HepG2 (cell line): ENCODE results near the gene PEMT. TPM values are rescaled to one million over a fixed set of nuclear protein-coding genes. Genes with fewer than 3 reads are reported as not detected.

Experiments
- ATAC-seq: fragments of 200-7000 bp; cut with Tn5 transposase; 3 replicates; pipeline ENCODE4 v1.9.1; 2020; ENCODE audit warnings: mild to moderate bottlenecking, moderate library complexity
- BruUV-seq: library from RNA; stranded (reverse); fragments of 400-500 nt; replicated peaks from 2 replicates; lab custom pipeline; 2021; lab: Mats Ljungman, UMichigan
- CTCF ChIA-PET: fragments of 300-600 bp; formaldehyde crosslinking; extraction: SDS; loops from one replicate; lab custom pipeline; 2021; ENCODE audit warnings: low total read pairs, inconsistent platforms, low intra/inter-chr PET ratio; lab: Yijun Ruan, JAX
- POLR2A ChIA-PET: fragments of 350-600 bp; sonication (Branson Sonifier 250); formaldehyde crosslinking; loops from one replicate; lab custom pipeline; 2020; ENCODE audit warnings: antibody characterized with exemption, inconsistent platforms; lab: Yijun Ruan, JAX
- DNase-seq: peaks from one replicate; pipeline ENCODE4 v3.0.0-alpha.2; 2015; ENCODE audit warnings: low spot score
- FAIRE-seq: peaks from 3 replicates; lab custom pipeline; 2011; peaks lifted over from hg19 to GRCh38; lab: Jason Lieb, UNC
- H2AFZ ChIP-seq: one replicate; pipeline ENCODE4 v1.6.1; 2011; ENCODE audit warnings: low read length, inconsistent platforms
- H3K27ac ChIP-seq: fragments of 300-600 bp; 3 replicates; pipeline ENCODE4 v1.8.0; 2011; ENCODE audit warnings: mixed run types, mild to moderate bottlenecking, mixed read lengths, low read length, inconsistent platforms; ENCODE audit not compliant: insufficient read depth; ENCODE audit errors: extremely low read length
- H3K27me3 ChIP-seq, 2 experiments: fragments of 200-600 bp in 1 of 2; 2 replicates in 1 of 2; 3 replicates in 1 of 2; pipeline versions ENCODE4 v1.6.0 to v1.8.0; 2011; ENCODE audit warnings: low read length in 2 of 2, mild to moderate bottlenecking in 2 of 2, moderate library complexity in 2 of 2, inconsistent platforms in 1 of 2; ENCODE audit not compliant: insufficient read depth in 2 of 2, control insufficient read depth in 1 of 2
- H3K36me3 ChIP-seq, 2 experiments: fragments of 200-600 bp in 1 of 2; replicated peaks in 1 of 2; 2 replicates in 1 of 2; 3 replicates in 1 of 2; pipeline versions ENCODE4 v1.5.1 to v1.8.0; 2011; ENCODE audit warnings: low read length in 2 of 2, inconsistent platforms in 1 of 2; ENCODE audit not compliant: insufficient read depth in 2 of 2, control insufficient read depth in 1 of 2
- H3K4me1 ChIP-seq: 2 replicates; pipeline ENCODE4 v1.5.1; 2012; ENCODE audit warnings: low read length, inconsistent platforms; ENCODE audit not compliant: insufficient read depth
- H3K4me2 ChIP-seq: 2 replicates; pipeline ENCODE4 v1.6.0; 2011; ENCODE audit warnings: low read depth, low read length, inconsistent platforms
- H3K4me3 ChIP-seq, 3 experiments: fragments of 200-600 bp in 1 of 3; sonication (generic), shearing (Covaris generic) in 1 of 3; replicated peaks in 1 of 3; 2 replicates each; pipeline ENCODE4 v1.5.1; 2011 to 2016; ENCODE audit warnings: low read length in 3 of 3, inconsistent platforms in 2 of 3, low read depth in 2 of 3, mild to moderate bottlenecking in 2 of 3, control low read depth in 1 of 3, mixed read lengths in 1 of 3; ENCODE audit not compliant: insufficient read depth in 1 of 3
- H3K79me2 ChIP-seq: one replicate; pipeline ENCODE4 v1.6.1; 2011; ENCODE audit warnings: low read length, inconsistent platforms; ENCODE audit not compliant: insufficient read depth
- H3K9ac ChIP-seq: 2 replicates; pipeline ENCODE4 v1.6.0; 2011; ENCODE audit warnings: mild to moderate bottlenecking, low read depth, low read length, inconsistent platforms; ENCODE audit not compliant: insufficient read depth
- H3K9me3 ChIP-seq: 2 replicates; pipeline ENCODE4 v1.5.1; 2012; ENCODE audit warnings: mild to moderate bottlenecking, low read length
- H4K20me1 ChIP-seq: 2 replicates; pipeline ENCODE4 v1.6.0; 2011; ENCODE audit warnings: inconsistent platforms, mild to moderate bottlenecking, low read length, moderate library complexity; ENCODE audit not compliant: insufficient read depth
- ARNT ChIP-seq: fragments of 450-650 bp; IDR thresholded peaks from 2 replicates; pipeline ENCODE4 v1.6.1; 2017
- E2F2 ChIP-seq: sonication (generic); formaldehyde crosslinking; IDR thresholded peaks from 2 replicates; pipeline ENCODE4 v1.4.0; 2020; ENCODE audit warnings: missing genetic modification reagents, borderline replicate concordance
- HMG20B ChIP-seq: conservative IDR thresholded peaks from 2 replicates; pipeline ENCODE4 v1.6.1; 2016; ENCODE audit warnings: missing genetic modification reagents, missing compliant biosample characterization
- KDM2A ChIP-seq: sonication (generic); formaldehyde crosslinking; IDR thresholded peaks from 2 replicates; pipeline ENCODE4 v1.4.0; 2020; ENCODE audit warnings: low read depth, missing genetic modification reagents, borderline replicate concordance
- SETDB1 ChIP-seq: sonication (generic); formaldehyde crosslinking; IDR thresholded peaks from 2 replicates; pipeline ENCODE4 v1.5.1; 2020; ENCODE audit warnings: missing genetic modification reagents, mild to moderate bottlenecking, borderline replicate concordance
- SKI ChIP-seq: fragments of 450-650 bp; IDR thresholded peaks from one replicate; pipeline ENCODE4 v1.6.1; 2018; ENCODE audit warnings: mild to moderate bottlenecking; ENCODE audit not compliant: partially characterized antibody
- SRSF1 ChIP-seq: fragments of 200-400 bp; formaldehyde crosslinking; optimal IDR thresholded peaks from 2 replicates; pipeline ENCODE3; 2017; ENCODE audit warnings: mild to moderate bottlenecking, low read depth, low read length, moderate library complexity
- WGBS: methylation state at CpG from one replicate; pipeline ENCODE4 v1.1.6; 2017; ENCODE audit warnings: low lambda C conversion rate; 5-methylcytosine and 5-hydroxymethylcytosine counted together
- in situ Hi-C: cut with HindIII; loops from 2 replicates; pipeline ENCODE4 v1.10.0; 2017; ENCODE audit warnings: low pct_unique_long_range_greater_than_20kb; ENCODE audit not compliant: extremely low pct_ligation_motif_present
- intact Hi-C: fragments of 100-400 bp; cut with micrococcal nuclease; formaldehyde crosslinking; loops from one replicate; pipeline ENCODE4 v1.10.0; 2022; ENCODE audit not compliant: unreplicated experiment
- polyA plus RNA-seq, 8 experiments: library from polyadenylated mRNA; depleted of rRNA in 3 of 8; stranded (reverse) in 7 of 8; unstranded in 1 of 8; fragments of >200 nt; fragmentation: Illumina TruSeq in 4 of 8; extraction: Trizol in 4 of 8; gene quantifications; 2 replicates each; pipeline versions ENCODE4 v1.2.1 to v1.2.3, GENCODE V29; 2011 to 2016; ENCODE audit warnings: low read depth in 4 of 8, missing spikeins in 1 of 8, mixed read lengths in 1 of 8; ENCODE audit not compliant: insufficient read depth in 1 of 8
- total RNA-seq, 5 experiments: library from RNA; depleted of rRNA; stranded (reverse); fragments of >200 nt; fragmentation: Illumina TruSeq; extraction: Trizol; gene quantifications; 2 replicates each; pipeline ENCODE4 v1.2.3, GENCODE V29; 2016; ENCODE audit warnings: low read depth in 1 of 5

The PEMT gene
- total and polyA plus RNA-seq, 2 of the 13 experiments (the other 11 are each of a cell fraction or from before 2014, with no cell fraction given): 31.7 to 43.6 TPM

- POLR2A ChIA-PET: interaction anchor here (2.6 kb wide), 1 partner anchor 49 kb away, joined by 10 read pairs; the partner anchor contains the start of gene RASD1
- Histone ChIP-seq H3K79me2 (no peaks in the 10 kb centered on the region), H3K27ac (no peak overlapping the region), H3K4me2 (no peak overlapping the region), H3K9me3 (no peaks in the 10 kb centered on the region), H3K4me1 (peaks cover 36% of the 10 kb centered on the region), H2AFZ (no peak overlapping the region), H3K27me3 (no peaks in the 10 kb centered on the region), H3K36me3 (no peaks in the 10 kb centered on the region; a peak in 1 of 5 replicates), H4K20me1 (peaks cover 7% of the 10 kb centered on the region; the same call in 1 of the 2 replicates), H3K9ac (no peak overlapping the region), H3K4me3 (no peak overlapping the region)
- DNase-seq (no peak), FAIRE-seq (no peak), ATAC-seq (no peak)
- intact Hi-C loops (no loop called here), in situ Hi-C loops (no loop called here)
- BruUV-seq: no TSS peak
- 95% methylated on average over 6 of the region's 7 CpGs for WGBS
- TF ChIP-seq E2F2 (CRISPR knock-in tag): no peak
- no peak for TF ChIP-seq HMG20B
- TF ChIP-seq KDM2A: no peak
- TF ChIP-seq SETDB1 (CRISPR knock-in tag): no peak
- no peak for TF ChIP-seq SRSF1
- TF ChIP-seq SKI: no peak
- no peak for TF ChIP-seq ARNT
- CTCF ChIA-PET: no interaction called here
These were observed 45.5 kb downstream of the PEMT start for GRCh38 chr17:17545984-17546383.
